ENCODE data around the gene MAP3K9.

DNA sequence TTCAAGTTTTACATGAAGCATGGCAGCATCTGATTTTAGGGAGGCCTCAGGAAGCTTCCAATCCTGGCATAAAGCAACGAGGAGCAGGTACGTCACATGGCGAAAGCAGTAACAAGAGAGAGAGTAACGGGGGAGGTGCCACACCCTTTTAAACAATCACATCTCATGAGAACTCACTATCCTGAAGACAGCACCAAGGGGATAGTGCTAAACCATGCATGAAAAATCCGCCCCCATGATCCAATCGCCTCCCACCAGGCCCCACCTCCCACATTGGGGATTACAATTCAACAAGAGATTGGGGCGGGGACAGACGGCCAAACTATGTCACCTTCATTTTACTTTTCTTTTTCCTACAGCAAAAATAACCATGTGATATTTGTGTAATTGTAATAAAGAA lies 7.2 kb upstream of the MAP3K9 start:
- TF ChIP-seq, protein P1, sequence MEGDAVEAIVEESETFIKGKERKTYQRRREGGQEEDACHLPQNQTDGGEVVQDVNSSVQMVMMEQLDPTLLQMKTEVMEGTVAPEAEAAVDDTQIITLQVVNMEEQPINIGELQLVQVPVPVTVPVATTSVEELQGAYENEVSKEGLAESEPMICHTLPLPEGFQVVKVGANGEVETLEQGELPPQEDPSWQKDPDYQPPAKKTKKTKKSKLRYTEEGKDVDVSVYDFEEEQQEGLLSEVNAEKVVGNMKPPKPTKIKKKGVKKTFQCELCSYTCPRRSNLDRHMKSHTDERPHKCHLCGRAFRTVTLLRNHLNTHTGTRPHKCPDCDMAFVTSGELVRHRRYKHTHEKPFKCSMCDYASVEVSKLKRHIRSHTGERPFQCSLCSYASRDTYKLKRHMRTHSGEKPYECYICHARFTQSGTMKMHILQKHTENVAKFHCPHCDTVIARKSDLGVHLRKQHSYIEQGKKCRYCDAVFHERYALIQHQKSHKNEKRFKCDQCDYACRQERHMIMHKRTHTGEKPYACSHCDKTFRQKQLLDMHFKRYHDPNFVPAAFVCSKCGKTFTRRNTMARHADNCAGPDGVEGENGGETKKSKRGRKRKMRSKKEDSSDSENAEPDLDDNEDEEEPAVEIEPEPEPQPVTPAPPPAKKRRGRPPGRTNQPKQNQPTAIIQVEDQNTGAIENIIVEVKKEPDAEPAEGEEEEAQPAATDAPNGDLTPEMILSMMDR (IDR thresholded peaks at IDR 0.05; ENCODE audit: poor library complexity), result no peak
- no peak for TF ChIP-seq EZH2 (IDR thresholded peaks at IDR 0.05; ENCODE audit: borderline replicate concordance)
